T follicular helper cell (primary cell): ENCODE data around the gene KIRREL2.
"Not testable (repeated sequence)": the region's sequence is repeated elsewhere in the genome, so short reads cannot be mapped to it uniquely, and the experiment has no call there.

Source experiments
- DNase-seq: peaks from one replicate; pipeline ENCODE4 v3.0.0-alpha.2; 2020; ENCODE audit warnings: low read depth

The KIRREL2 gene

GRCh38 chr19:35869327-35870123 is 12.8 kb downstream of the KIRREL2 start:
- DNase-seq, result peak; percentile 72

GRCh38 chr19:35870124-35870736 is 13.5 kb downstream of the KIRREL2 start:
- not testable (repeated sequence) for DNase-seq

GRCh38 chr19:35870798-35871197 is 14.1 kb downstream of the KIRREL2 start:
- no peak for DNase-seq

GRCh38 chr19:35871611-35872010 is 14.9 kb downstream of the KIRREL2 start:
- no peak for DNase-seq

GRCh38 chr19:35872180-35872579 is 15.5 kb downstream of the KIRREL2 start:
- no peak for DNase-seq

- DNase-seq, result no peak
These were observed 17.8 kb downstream of the KIRREL2 start for GRCh38 chr19:35874392-35874930.

GRCh38 chr19:35879068-35879467 is 22.4 kb downstream of the KIRREL2 start:
- DNase-seq, result no peak

GRCh38 chr19:35879770-35880317 is 23.1 kb downstream of the KIRREL2 start:
- peak; percentile 59 for DNase-seq

- DNase-seq, result peak; percentile 20
These were observed 25.6 kb downstream of the KIRREL2 start for GRCh38 chr19:35882114-35882832.

- DNase-seq, result no peak
These were observed 27.2 kb downstream of the KIRREL2 start for GRCh38 chr19:35883882-35884281.

GRCh38 chr19:35885225-35885738 is 28.6 kb downstream of the KIRREL2 start:
- no peak for DNase-seq

- no peak for DNase-seq
These were observed 29.2 kb downstream of the KIRREL2 start for GRCh38 chr19:35885904-35886303.

GRCh38 chr19:35887197-35887596 is 30.5 kb downstream of the KIRREL2 start:
- DNase-seq, result no peak

GRCh38 chr19:35888398-35888797 is 31.7 kb downstream of the KIRREL2 start:
- DNase-seq, result no peak

- DNase-seq, result no peak
These were observed 32.8 kb downstream of the KIRREL2 start for GRCh38 chr19:35889370-35890112.

- no peak for DNase-seq
These were observed 33.5 kb downstream of the KIRREL2 start for GRCh38 chr19:35890113-35890650.

GRCh38 chr19:35891819-35892218 is 35.1 kb downstream of the KIRREL2 start:
- DNase-seq, result not testable (repeated sequence)

GRCh38 chr19:35894342-35894741 is 37.6 kb downstream of the KIRREL2 start:
- DNase-seq, result no peak

- no peak for DNase-seq
These were observed 39.4 kb downstream of the KIRREL2 start for GRCh38 chr19:35895911-35896642.

- DNase-seq, result no peak
These were observed 39.9 kb downstream of the KIRREL2 start for GRCh38 chr19:35896643-35897040.
